ENCODE results near the gene BTBD16. TPM values are rescaled to one million over a fixed set of nuclear protein-coding genes. Genes with fewer than 3 reads are reported as not detected.

BTBD16 gene
- total RNA-seq, 1 experiment from 2014 or later, result 0.82 TPM

DNA sequence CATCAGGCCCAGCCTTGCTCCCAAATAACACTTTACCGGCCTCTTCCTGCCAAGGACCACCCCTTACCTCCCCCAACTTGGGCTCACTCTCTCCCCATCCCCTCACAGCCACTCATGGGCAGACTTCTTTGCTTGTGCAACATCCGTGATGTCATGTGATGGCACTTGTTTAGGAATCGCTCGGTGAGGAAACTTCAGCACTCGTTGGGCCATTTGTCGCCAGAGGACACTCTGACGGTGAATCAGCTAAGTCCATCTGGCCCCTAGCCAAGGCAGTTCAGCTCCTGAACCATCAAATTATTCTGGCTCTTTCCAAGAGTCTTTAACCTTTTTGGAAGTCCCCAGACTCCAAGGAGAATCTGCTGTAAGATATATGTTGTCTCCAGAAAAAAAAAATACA, 19.2 kb downstream of the BTBD16 start:
- H3K4me3 ChIP-seq (ENCODE audit: low read depth in 2 of 2, low read length in 2 of 2), result no peak overlapping the region
- ATAC-seq (no peak), DNase-seq (ENCODE audit: low read depth, low spot score) (no peak)
- in situ Hi-C loops (cut with HindIII; ENCODE audit: low pct_unique_long_range_greater_than_20kb, low sequenced_read_pairs), result no loop called here
- H3K27ac ChIP-seq (ENCODE audit: low read length), result no peak overlapping the region
- ChIA-PET POLR2A (interaction anchor here (0.7 kb wide), 1 partner anchor 16 kb away, joined by 3 read pairs; no protein-coding TSS in a partner anchor), CTCF (no interaction called here)
- H3K4me1 ChIP-seq (ENCODE audit: control insufficient read depth, insufficient read depth, low read length), result peaks cover 21% of the 10 kb centered on the region
- BruUV-seq (replicated peaks), result no TSS peak
- H3K27me3 ChIP-seq (ENCODE audit: control insufficient read depth, insufficient read depth, low read length), result no peaks in the 10 kb centered on the region
- TF ChIP-seq POLR2AphosphoS5 (IDR thresholded peaks at IDR 0.05; ENCODE audit: low read depth, low read length) (no peak), TCF7L2 (IDR thresholded peaks at IDR 0.05; ENCODE audit: low read depth, low read length) (no peak), SIN3A (IDR thresholded peaks at IDR 0.05; ENCODE audit: borderline replicate concordance, insufficient read depth, low read depth, low read length) (no peak)
- TF ChIP-seq, protein P1, sequence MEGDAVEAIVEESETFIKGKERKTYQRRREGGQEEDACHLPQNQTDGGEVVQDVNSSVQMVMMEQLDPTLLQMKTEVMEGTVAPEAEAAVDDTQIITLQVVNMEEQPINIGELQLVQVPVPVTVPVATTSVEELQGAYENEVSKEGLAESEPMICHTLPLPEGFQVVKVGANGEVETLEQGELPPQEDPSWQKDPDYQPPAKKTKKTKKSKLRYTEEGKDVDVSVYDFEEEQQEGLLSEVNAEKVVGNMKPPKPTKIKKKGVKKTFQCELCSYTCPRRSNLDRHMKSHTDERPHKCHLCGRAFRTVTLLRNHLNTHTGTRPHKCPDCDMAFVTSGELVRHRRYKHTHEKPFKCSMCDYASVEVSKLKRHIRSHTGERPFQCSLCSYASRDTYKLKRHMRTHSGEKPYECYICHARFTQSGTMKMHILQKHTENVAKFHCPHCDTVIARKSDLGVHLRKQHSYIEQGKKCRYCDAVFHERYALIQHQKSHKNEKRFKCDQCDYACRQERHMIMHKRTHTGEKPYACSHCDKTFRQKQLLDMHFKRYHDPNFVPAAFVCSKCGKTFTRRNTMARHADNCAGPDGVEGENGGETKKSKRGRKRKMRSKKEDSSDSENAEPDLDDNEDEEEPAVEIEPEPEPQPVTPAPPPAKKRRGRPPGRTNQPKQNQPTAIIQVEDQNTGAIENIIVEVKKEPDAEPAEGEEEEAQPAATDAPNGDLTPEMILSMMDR (IDR thresholded peaks at IDR 0.05), result no peak
- TF ChIP-seq, protein P2, sequence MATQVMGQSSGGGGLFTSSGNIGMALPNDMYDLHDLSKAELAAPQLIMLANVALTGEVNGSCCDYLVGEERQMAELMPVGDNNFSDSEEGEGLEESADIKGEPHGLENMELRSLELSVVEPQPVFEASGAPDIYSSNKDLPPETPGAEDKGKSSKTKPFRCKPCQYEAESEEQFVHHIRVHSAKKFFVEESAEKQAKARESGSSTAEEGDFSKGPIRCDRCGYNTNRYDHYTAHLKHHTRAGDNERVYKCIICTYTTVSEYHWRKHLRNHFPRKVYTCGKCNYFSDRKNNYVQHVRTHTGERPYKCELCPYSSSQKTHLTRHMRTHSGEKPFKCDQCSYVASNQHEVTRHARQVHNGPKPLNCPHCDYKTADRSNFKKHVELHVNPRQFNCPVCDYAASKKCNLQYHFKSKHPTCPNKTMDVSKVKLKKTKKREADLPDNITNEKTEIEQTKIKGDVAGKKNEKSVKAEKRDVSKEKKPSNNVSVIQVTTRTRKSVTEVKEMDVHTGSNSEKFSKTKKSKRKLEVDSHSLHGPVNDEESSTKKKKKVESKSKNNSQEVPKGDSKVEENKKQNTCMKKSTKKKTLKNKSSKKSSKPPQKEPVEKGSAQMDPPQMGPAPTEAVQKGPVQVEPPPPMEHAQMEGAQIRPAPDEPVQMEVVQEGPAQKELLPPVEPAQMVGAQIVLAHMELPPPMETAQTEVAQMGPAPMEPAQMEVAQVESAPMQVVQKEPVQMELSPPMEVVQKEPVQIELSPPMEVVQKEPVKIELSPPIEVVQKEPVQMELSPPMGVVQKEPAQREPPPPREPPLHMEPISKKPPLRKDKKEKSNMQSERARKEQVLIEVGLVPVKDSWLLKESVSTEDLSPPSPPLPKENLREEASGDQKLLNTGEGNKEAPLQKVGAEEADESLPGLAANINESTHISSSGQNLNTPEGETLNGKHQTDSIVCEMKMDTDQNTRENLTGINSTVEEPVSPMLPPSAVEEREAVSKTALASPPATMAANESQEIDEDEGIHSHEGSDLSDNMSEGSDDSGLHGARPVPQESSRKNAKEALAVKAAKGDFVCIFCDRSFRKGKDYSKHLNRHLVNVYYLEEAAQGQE (IDR thresholded peaks at IDR 0.05; ENCODE audit: insufficient read depth in 1 of 2, low read depth in 2 of 2, low read length in 1 of 2), result no peak
- no peaks in the 10 kb centered on the region for H3K9me3 ChIP-seq (ENCODE audit: control insufficient read depth, insufficient read depth, low read depth, low read length)
- H3K36me3 ChIP-seq (ENCODE audit: control insufficient read depth, insufficient read depth, low read length), result no peaks in the 10 kb centered on the region
- intact Hi-C loops (cut with micrococcal nuclease; ENCODE audit: unreplicated experiment), result no loop called here

DNA sequence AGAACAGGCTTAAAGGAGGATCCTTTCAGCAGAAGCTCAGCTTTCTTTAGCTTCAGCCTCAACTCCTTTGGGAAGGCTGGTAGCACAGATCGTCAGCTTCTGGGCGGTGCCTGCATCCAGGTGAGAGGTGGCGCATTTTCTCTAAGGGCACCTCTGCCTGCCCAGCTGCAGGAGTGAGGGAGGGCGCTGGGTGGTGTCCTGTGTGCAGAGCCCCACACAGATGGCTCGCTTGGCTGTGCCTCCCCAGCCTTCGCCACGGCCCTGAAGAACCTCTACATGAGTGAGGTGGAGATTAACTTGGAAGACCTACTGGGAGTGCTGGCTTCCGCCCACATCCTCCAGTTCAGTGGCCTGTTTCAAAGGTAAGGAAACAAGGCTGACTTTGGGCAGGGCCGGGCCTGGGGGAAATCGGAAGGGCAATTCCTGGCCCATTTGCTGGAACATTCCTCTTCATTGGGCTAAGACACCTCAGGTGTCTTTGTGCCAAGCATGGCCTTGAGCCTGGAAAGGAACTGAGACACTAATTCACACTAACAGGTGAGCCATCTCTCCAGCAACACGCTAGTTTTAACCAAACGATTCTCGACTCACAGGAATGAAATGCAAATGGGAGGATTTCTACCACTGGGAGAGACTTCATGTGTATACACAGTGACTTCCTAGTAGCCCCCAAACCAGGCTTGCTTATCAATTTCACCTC, 19.9 kb downstream of the BTBD16 start:
- Histone ChIP-seq H3K4me1 (ENCODE audit: control insufficient read depth, insufficient read depth, low read length) (peaks cover 21% of the 10 kb centered on the region), H3K27me3 (ENCODE audit: control insufficient read depth, insufficient read depth, low read length) (no peaks in the 10 kb centered on the region), H3K4me3 (ENCODE audit: low read depth in 2 of 2, low read length in 2 of 2) (no peak overlapping the region), H3K9me3 (ENCODE audit: control insufficient read depth, insufficient read depth, low read depth, low read length) (no peaks in the 10 kb centered on the region), H3K36me3 (ENCODE audit: control insufficient read depth, insufficient read depth, low read length) (no peaks in the 10 kb centered on the region), H3K27ac (ENCODE audit: low read length) (no peak overlapping the region)
- POLR2A ChIA-PET, result no interaction called here
- in situ Hi-C loops (cut with HindIII; ENCODE audit: low pct_unique_long_range_greater_than_20kb, low sequenced_read_pairs), result no loop called here
- TF ChIP-seq POLR2AphosphoS5 (IDR thresholded peaks at IDR 0.05; ENCODE audit: low read depth, low read length) (no peak), SIN3A (IDR thresholded peaks at IDR 0.05; ENCODE audit: borderline replicate concordance, insufficient read depth, low read depth, low read length) (no peak), TCF7L2 (IDR thresholded peaks at IDR 0.05; ENCODE audit: low read depth, low read length) (no peak)
- TF ChIP-seq, protein P2 (IDR thresholded peaks at IDR 0.05; ENCODE audit: insufficient read depth in 1 of 2, low read depth in 2 of 2, low read length in 1 of 2), result no peak
- TF ChIP-seq, protein P1 (IDR thresholded peaks at IDR 0.05), result no peak
- CTCF ChIA-PET, result no interaction called here
- intact Hi-C loops (cut with micrococcal nuclease; ENCODE audit: unreplicated experiment), result no loop called here
- DNase-seq (ENCODE audit: low read depth, low spot score), result no peak
- no peak for ATAC-seq
- no TSS peak for BruUV-seq (replicated peaks)

All from Panc1 (cell line).